GM18526 (cell line): ENCODE results near the gene TSPAN12.

Experiments
- POLR2A ChIP-seq: IDR thresholded peaks from 3 replicates; pipeline ENCODE4 v1.6.1; 2011; ENCODE audit not compliant: insufficient read length; ENCODE audit errors: extremely low read depth

Gene TSPAN12, protein sequence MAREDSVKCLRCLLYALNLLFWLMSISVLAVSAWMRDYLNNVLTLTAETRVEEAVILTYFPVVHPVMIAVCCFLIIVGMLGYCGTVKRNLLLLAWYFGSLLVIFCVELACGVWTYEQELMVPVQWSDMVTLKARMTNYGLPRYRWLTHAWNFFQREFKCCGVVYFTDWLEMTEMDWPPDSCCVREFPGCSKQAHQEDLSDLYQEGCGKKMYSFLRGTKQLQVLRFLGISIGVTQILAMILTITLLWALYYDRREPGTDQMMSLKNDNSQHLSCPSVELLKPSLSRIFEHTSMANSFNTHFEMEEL

GRCh38 chr7:120857588-120858573 is at the start of gene TSPAN12:
Gene TSPAN12, minus strand, starts transcription at chr7:120858144. Its CDS starts 1,381 bp downstream, at chr7:120856763.
- no peak for TF ChIP-seq POLR2A

DNA sequence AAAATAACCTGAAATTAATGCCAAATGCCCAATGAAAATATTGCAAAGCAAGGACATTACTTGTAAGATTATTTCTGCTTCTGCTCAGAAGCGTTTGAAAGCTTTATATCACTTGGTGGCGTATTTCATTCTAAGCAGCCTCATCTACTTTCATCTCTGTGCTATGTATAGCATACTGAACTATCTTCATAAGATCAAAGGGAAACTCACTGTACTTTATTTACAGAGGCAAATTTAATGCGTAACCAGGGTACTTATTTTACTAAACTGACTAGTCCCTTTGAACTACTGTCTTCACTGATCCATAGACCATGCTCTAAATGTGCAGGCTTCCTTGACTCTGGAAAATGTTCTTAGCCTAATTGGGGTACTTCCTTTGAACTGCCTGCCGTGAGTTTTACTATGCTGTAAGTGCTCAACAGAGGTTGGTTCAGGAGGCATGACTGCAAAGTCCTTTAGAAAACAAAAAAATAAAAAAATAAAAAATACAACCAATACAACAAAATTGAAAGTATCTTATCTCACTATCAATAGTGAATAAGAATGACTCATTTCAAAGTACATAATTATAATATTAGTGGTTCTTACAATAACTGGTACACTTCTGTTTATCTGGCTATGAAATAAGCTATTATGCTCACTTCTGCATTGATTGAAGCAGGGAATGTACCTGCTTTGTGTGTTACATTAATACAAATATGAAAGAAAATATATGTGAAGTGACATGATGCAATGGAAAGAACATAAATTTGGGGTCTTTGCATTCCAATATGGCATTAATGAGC is 41.0 kb upstream of the TSPAN12 start:
- TF ChIP-seq POLR2A, result no peak

GRCh38 chr7:120877701-120878100 is 19.8 kb upstream of the TSPAN12 start:
- TF ChIP-seq POLR2A, result no peak

- no peak for TF ChIP-seq POLR2A
Measured at GRCh38 chr7:120876922-120877321, 19.0 kb upstream of the TSPAN12 start.

GRCh38 chr7:120874722-120875121 is 16.8 kb upstream of the TSPAN12 start:
- no peak for TF ChIP-seq POLR2A

DNA sequence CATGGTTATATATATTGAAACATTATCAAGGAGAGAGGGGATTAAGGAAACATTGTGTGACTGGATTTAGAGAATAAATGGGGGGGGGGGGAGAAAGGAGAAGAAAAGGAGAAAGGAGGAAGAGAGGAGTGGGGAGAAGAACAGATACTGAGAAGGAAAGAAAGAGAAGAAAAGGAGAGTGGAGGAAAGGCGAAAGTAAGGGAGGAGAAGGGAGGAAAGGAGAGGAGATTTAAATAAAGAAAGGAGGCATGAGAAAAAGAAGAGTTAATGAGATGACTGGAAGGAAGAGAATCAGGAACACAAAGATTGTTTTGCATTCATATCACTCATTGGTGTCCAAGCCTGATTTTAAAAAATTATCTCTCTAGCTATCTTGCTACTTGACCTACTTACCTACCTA is 16.1 kb upstream of the TSPAN12 start:
- TF ChIP-seq POLR2A, result no peak

GRCh38 chr7:120873401-120873800 is 15.5 kb upstream of the TSPAN12 start:
- TF ChIP-seq POLR2A, result no peak

GRCh38 chr7:120869700-120870099 is 11.8 kb upstream of the TSPAN12 start:
- no peak for TF ChIP-seq POLR2A

- no peak for TF ChIP-seq POLR2A
Measured at GRCh38 chr7:120867932-120868331, 10.0 kb upstream of the TSPAN12 start.

DNA sequence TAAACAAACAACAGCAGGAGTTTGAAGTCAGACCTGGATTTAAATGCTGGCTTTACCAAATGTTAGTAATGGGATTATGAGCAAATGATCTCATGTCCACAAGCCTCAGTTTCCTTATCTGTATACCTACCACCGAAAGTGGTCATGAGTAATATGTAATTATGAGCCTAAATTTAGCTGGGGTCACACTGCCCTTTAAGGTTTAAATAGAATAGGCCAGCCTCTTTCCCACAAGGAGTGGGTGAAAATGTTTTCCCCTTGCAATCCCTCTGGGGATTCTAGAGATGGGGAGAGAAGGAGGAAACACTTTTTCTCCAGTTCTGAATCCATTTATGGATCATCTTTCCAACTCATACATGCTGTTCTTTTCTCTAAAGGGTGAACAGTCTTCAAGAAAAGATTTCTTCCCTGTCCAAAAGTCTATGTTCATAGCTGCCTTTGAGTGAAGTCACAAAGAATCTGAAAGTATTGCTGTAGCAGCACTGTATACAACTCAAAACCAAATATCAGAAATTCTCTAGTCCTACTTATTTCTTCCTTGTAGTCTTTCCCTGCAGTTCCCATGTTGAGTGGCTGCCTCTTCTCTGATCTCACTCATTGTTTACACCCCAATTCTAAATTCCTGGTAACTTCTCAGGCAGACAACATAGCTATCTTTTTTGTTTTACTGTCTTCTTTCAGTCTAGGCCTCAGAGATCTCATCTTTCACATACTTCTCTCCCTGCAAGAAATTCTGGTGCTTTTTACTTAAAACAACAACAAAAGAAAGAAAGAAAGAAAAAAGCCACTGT is 7.4 kb upstream of the TSPAN12 start:
- TF ChIP-seq POLR2A, result no peak

- no peak for TF ChIP-seq POLR2A
Measured at GRCh38 chr7:120864141-120864900, 6.4 kb upstream of the TSPAN12 start.

- TF ChIP-seq POLR2A, result no peak
Measured at GRCh38 chr7:120862987-120863590, 5.1 kb upstream of the TSPAN12 start.

DNA sequence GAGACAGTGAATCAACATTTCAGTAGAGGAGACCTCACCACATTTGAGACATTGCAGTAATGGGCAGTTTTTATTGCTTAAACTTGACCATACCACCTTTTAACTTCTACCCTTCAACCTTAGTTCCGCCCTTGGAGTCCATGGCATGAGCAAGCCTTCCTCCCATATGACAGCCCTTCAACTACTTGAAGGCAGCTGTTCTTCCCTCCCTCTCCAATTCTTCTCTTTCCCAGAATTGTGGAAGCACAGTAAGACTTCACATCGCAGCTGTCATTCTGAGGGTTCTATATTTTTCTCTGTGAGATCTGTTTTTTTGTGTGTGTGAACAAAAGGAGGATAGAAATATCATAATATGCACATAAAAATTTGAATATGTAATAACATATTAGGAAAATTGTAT is 2.2 kb upstream of the TSPAN12 start:
- TF ChIP-seq POLR2A, result no peak
